GM23248 (cell line): ENCODE results near the gene NBEAL2. TPM values are rescaled to one million over a fixed set of nuclear protein-coding genes. Genes with fewer than 3 reads are reported as not detected.

ENCODE experiments used
- DNase-seq: peaks from one replicate; pipeline ENCODE4 v3.0.0-alpha.2; 2015
- H2AFZ ChIP-seq: fragments of 200-600 bp; sonication (generic); 2 replicates; pipeline ENCODE4 v1.6.1; 2016; ENCODE audit warnings: antibody characterized with exemption
- H3F3A ChIP-seq: fragments of 200-600 bp; sonication (generic); 2 replicates; pipeline ENCODE4 v1.6.1; 2016; ENCODE audit warnings: mild to moderate bottlenecking, antibody characterized with exemption, mixed run types; ENCODE audit not compliant: insufficient read depth
- H3K27ac ChIP-seq: fragments of 200-600 bp; sonication (generic); 2 replicates; pipeline ENCODE4 v1.5.1; 2016; ENCODE audit warnings: mild to moderate bottlenecking
- H3K27me3 ChIP-seq: fragments of 200-600 bp; sonication (generic); replicated peaks from 2 replicates; pipeline ENCODE4 v1.6.1; 2016; ENCODE audit warnings: mild to moderate bottlenecking; ENCODE audit not compliant: insufficient read depth
- H3K36me3 ChIP-seq: fragments of 200-600 bp; sonication (generic); 2 replicates; pipeline ENCODE4 v1.6.1; 2016; ENCODE audit warnings: low read depth, mild to moderate bottlenecking
- H3K4me1 ChIP-seq: fragments of 200-600 bp; sonication (generic); 2 replicates; pipeline ENCODE4 v1.6.1; 2016; ENCODE audit warnings: mild to moderate bottlenecking; ENCODE audit not compliant: insufficient read depth
- H3K4me2 ChIP-seq: fragments of 200-600 bp; sonication (generic); one replicate; pipeline ENCODE4 v1.6.1; 2016; ENCODE audit warnings: mild to moderate bottlenecking; ENCODE audit not compliant: unreplicated experiment
- H3K4me3 ChIP-seq: fragments of 200-600 bp; sonication (generic); 2 replicates; pipeline ENCODE4 v1.5.1; 2016; ENCODE audit warnings: mild to moderate bottlenecking
- H3K79me2 ChIP-seq: fragments of 200-600 bp; sonication (generic); 2 replicates; pipeline ENCODE4 v1.6.1; 2016; ENCODE audit warnings: mild to moderate bottlenecking; ENCODE audit not compliant: insufficient read depth
- H3K9ac ChIP-seq: fragments of 200-600 bp; sonication (generic); 2 replicates; pipeline ENCODE4 v1.6.1; 2016; ENCODE audit warnings: mild to moderate bottlenecking
- H3K9me2 ChIP-seq: fragments of 200-600 bp; sonication (generic); 2 replicates; pipeline ENCODE4 v1.6.1; 2016; ENCODE audit warnings: mixed run types, mild to moderate bottlenecking, moderate library complexity; ENCODE audit not compliant: insufficient read depth
- H3K9me3 ChIP-seq: fragments of 200-600 bp; sonication (generic); one replicate; pipeline ENCODE4 v1.6.1; 2017; ENCODE audit warnings: low read depth
- H4K20me1 ChIP-seq: fragments of 200-600 bp; sonication (generic); 2 replicates; pipeline ENCODE4 v1.6.0; 2016; ENCODE audit not compliant: insufficient read depth
- EZH2 ChIP-seq: fragments of 200-600 bp; sonication (generic); IDR thresholded peaks from 2 replicates; pipeline ENCODE4 v1.6.1; 2018; ENCODE audit warnings: antibody characterized with exemption, mild to moderate bottlenecking; ENCODE audit not compliant: insufficient read depth, poor library complexity, severe bottlenecking
- EZH2phosphoT487 ChIP-seq: fragments of 200-600 bp; sonication (generic); IDR thresholded peaks from 2 replicates; pipeline ENCODE4 v1.6.1; 2018; ENCODE audit warnings: antibody characterized with exemption, moderate library complexity, mild to moderate bottlenecking, low read depth; ENCODE audit not compliant: insufficient read depth
- WGBS, 2 experiments: methylation state at CpG; one replicate each; pipeline ENCODE4 v1.1.6; 2015 to 2017; ENCODE audit warnings: low lambda C conversion rate in 2 of 2, low coverage in 1 of 2; ENCODE audit errors: missing lambda C conversion rate in 2 of 2; 5-methylcytosine and 5-hydroxymethylcytosine counted together
- in situ Hi-C: fragments of 300-500 bp; cut with MboI; formaldehyde crosslinking; loops from 2 replicates; pipeline ENCODE4 v1.15.0; 2020
- polyA plus RNA-seq: library from polyadenylated mRNA; unstranded; fragments of >200 nt; fragmentation: Nextera tagmentation; extraction: Ambion mirVana; gene quantifications from 2 replicates; pipeline ENCODE4 v1.2.1, GENCODE V29; 2016
- total RNA-seq: library from RNA; depleted of rRNA; stranded (reverse); fragments of >200 nt; shearing (Covaris generic); gene quantifications from 2 replicates; pipeline ENCODE4 v1.2.3, GENCODE V29; 2014

NBEAL2 gene
- total and polyA plus RNA-seq, 2 experiments from 2014 or later = 0.94 to 2.8 TPM

- H3K9ac ChIP-seq = no peak overlapping the region
- no peaks in the 10 kb centered on the region for H4K20me1 ChIP-seq
- TF ChIP-seq EZH2 (no peak), EZH2phosphoT487 (no peak)
- no peaks in the 10 kb centered on the region for H3K9me3 ChIP-seq
- 97 to 98% methylated on average over 5 of the region's 5 CpGs for WGBS, 2 experiments
- in situ Hi-C loops = no loop called here
- H3K9me2 ChIP-seq = no peaks in the 10 kb centered on the region
- H3K79me2 ChIP-seq = no peaks in the 10 kb centered on the region; the same call in 1 of the 2 replicates
- no peak overlapping the region for H2AFZ ChIP-seq
- H3K4me3 ChIP-seq = no peak overlapping the region
- no peaks in the 10 kb centered on the region for H3K36me3 ChIP-seq
- H3F3A ChIP-seq = peaks cover 11% of the 10 kb centered on the region
- H3K27ac ChIP-seq = no peak overlapping the region
- H3K4me1 ChIP-seq = peaks cover 5% of the 10 kb centered on the region
- no peaks in the 10 kb centered on the region for H3K27me3 ChIP-seq
- no peak overlapping the region for H3K4me2 ChIP-seq
- no peak for DNase-seq
Measured at GRCh38 chr3:47010910-47011309, 31.4 kb downstream of the NBEAL2 start.

- WGBS, 2 experiments = 67% methylated on average over 6 of the region's 6 CpGs
- Histone ChIP-seq H3K4me3 (no peak overlapping the region), H3K4me1 (peaks cover 10% of the 10 kb centered on the region), H2AFZ (no peak overlapping the region), H3K27me3 (no peaks in the 10 kb centered on the region), H4K20me1 (no peaks in the 10 kb centered on the region), H3K79me2 (no peaks in the 10 kb centered on the region; the same call in 1 of the 2 replicates), H3K9me2 (no peaks in the 10 kb centered on the region), H3K9ac (no peak overlapping the region), H3F3A (peaks cover 16% of the 10 kb centered on the region), H3K36me3 (no peaks in the 10 kb centered on the region), H3K4me2 (no peak overlapping the region), H3K9me3 (no peaks in the 10 kb centered on the region), H3K27ac (no peak overlapping the region)
- TF ChIP-seq EZH2phosphoT487 (no peak), EZH2 (no peak)
- no peak for DNase-seq
- in situ Hi-C loops = no loop called here
Measured at GRCh38 chr3:47011371-47011770, 31.9 kb downstream of the NBEAL2 start.

GRCh38 chr3:47012342-47013230 is 33.1 kb downstream of the NBEAL2 start:
- Histone ChIP-seq H3K9ac (no peak overlapping the region), H3F3A (peaks cover 28% of the 10 kb centered on the region), H3K79me2 (no peaks in the 10 kb centered on the region; the same call in 1 of the 2 replicates), H2AFZ (no peak overlapping the region), H3K4me2 (no peak overlapping the region), H3K4me1 (peaks cover 22% of the 10 kb centered on the region), H3K27me3 (no peaks in the 10 kb centered on the region), H3K9me3 (no peaks in the 10 kb centered on the region), H3K27ac (no peak overlapping the region), H3K36me3 (no peaks in the 10 kb centered on the region), H4K20me1 (no peaks in the 10 kb centered on the region), H3K4me3 (no peak overlapping the region), H3K9me2 (no peaks in the 10 kb centered on the region)
- WGBS, 2 experiments = 64 to 67% methylated on average over 10 of the region's 10 CpGs
- in situ Hi-C loops = no loop called here
- TF ChIP-seq EZH2 = no peak
- TF ChIP-seq EZH2phosphoT487 = no peak
- no peak for DNase-seq

GRCh38 chr3:47013231-47013630 is 33.8 kb downstream of the NBEAL2 start:
- no peaks in the 10 kb centered on the region for H3K36me3 ChIP-seq
- 87 to 91% methylated on average over 3 of the region's 3 CpGs for WGBS, 2 experiments
- in situ Hi-C loops = no loop called here
- no peak for TF ChIP-seq EZH2phosphoT487
- no peak for TF ChIP-seq EZH2
- no peak overlapping the region for H3K9ac ChIP-seq
- H3K9me3 ChIP-seq = no peaks in the 10 kb centered on the region
- H3K27ac ChIP-seq = no peak overlapping the region
- no peaks in the 10 kb centered on the region for H4K20me1 ChIP-seq
- no peaks in the 10 kb centered on the region for H3K27me3 ChIP-seq
- H3F3A ChIP-seq = peaks cover 30% of the 10 kb centered on the region
- no peak overlapping the region for H2AFZ ChIP-seq
- no peak overlapping the region for H3K4me3 ChIP-seq
- H3K4me1 ChIP-seq = peaks cover 28% of the 10 kb centered on the region
- H3K9me2 ChIP-seq = no peaks in the 10 kb centered on the region
- no peak for DNase-seq
- no peak overlapping the region for H3K4me2 ChIP-seq
- no peaks in the 10 kb centered on the region; the same call in 1 of the 2 replicates for H3K79me2 ChIP-seq
